SHP77 (cell line): ENCODE measurements around the gene ZDHHC11B.
"Not testable (repeated sequence)": the region's sequence is repeated elsewhere in the genome, so short reads cannot be mapped to it uniquely, and the experiment has no call there.

Experiments
- DNase-seq, 2 experiments: peaks; one replicate each; lab custom pipeline; 2025; lab: John Stamatoyannopoulos, UW

Gene ZDHHC11B

GRCh38 chr5:685262-686171 lies 99.0 kb downstream of the ZDHHC11B start:
- DNase-seq: no peak

DNA sequence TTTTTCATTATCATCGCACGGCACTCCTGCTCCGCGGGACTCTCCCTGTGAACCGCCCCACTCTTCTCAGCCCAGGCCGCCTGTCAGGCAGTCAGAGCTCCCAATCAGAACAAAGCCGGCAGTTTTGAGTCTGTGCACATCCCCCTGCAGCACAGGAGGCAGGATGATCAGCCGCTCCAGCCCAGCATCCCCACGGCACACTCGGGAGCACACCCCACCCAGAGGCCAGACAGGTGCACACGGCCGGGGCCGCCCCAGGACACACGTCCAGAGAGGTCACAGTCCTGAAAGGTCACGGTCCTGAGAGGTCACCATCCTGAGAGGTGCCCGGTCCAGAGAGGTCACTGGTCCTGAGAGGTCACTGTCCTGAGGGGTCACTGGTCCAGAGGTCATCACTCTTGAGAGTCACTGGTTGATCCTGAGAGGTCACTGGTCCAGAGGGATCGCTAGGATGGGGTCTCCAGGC lies 99.7 kb downstream of the ZDHHC11B start:
- no peak for DNase-seq

- DNase-seq: no peak
Measured at GRCh38 chr5:683551-684481, 100.7 kb downstream of the ZDHHC11B start.

- DNase-seq: not testable (repeated sequence)
Measured at GRCh38 chr5:682651-683358, 101.7 kb downstream of the ZDHHC11B start.

DNA sequence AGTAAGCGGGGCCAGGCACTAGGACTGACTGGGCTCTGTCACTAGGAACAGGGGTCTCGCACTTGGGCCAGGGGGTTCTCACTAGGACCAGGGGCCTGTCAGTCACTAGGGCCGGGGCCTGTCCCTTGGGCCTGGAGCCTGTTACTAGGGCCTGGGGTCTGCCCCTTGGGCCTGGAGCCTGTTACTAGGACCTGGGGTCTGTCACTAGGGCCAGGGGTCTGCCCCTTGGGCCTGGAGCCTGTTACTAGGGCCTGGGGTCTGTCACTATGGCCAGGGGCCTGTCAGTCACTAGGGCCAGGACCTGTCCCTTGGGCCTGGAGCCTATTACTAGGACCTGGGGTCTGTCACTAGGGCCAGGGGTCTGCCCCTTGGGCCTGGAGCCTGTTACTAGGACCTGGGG lies 102.3 kb downstream of the ZDHHC11B start:
- not testable (repeated sequence) for DNase-seq

GRCh38 chr5:681317-682191 lies 103.0 kb downstream of the ZDHHC11B start:
- DNase-seq: not testable (repeated sequence)

DNA sequence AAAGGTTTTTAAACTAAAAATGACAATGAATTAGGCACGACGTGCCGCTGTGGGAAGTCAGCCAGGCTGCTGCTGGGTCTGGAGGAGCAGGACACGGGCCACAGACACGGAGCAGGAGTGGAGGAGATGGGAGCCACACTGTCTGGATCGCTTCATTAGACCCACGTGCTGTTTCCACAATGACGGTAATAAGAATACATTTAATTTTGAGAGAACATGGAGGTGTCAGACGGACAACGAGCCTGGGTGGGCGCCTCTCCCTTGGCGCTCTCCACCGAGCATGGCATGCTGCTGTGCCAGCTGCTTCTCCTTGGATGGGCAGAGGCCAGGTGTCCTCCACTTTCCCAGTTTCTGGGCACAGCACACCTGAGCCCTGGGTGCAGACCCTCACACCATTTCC lies 103.7 kb downstream of the ZDHHC11B start:
- DNase-seq: not testable (repeated sequence)

- DNase-seq: not testable (repeated sequence)
Measured at GRCh38 chr5:680118-680795, 104.3 kb downstream of the ZDHHC11B start.

GRCh38 chr5:679166-679895 lies 105.2 kb downstream of the ZDHHC11B start:
- not testable (repeated sequence) for DNase-seq

GRCh38 chr5:678521-678920 lies 106.0 kb downstream of the ZDHHC11B start:
- DNase-seq: not testable (repeated sequence)

- DNase-seq: no peak
Measured at GRCh38 chr5:677131-678101, 107.1 kb downstream of the ZDHHC11B start.

- DNase-seq: no peak
Measured at GRCh38 chr5:676699-677076, 107.8 kb downstream of the ZDHHC11B start.

GRCh38 chr5:675871-676698 lies 108.4 kb downstream of the ZDHHC11B start:
- DNase-seq: no peak

DNA sequence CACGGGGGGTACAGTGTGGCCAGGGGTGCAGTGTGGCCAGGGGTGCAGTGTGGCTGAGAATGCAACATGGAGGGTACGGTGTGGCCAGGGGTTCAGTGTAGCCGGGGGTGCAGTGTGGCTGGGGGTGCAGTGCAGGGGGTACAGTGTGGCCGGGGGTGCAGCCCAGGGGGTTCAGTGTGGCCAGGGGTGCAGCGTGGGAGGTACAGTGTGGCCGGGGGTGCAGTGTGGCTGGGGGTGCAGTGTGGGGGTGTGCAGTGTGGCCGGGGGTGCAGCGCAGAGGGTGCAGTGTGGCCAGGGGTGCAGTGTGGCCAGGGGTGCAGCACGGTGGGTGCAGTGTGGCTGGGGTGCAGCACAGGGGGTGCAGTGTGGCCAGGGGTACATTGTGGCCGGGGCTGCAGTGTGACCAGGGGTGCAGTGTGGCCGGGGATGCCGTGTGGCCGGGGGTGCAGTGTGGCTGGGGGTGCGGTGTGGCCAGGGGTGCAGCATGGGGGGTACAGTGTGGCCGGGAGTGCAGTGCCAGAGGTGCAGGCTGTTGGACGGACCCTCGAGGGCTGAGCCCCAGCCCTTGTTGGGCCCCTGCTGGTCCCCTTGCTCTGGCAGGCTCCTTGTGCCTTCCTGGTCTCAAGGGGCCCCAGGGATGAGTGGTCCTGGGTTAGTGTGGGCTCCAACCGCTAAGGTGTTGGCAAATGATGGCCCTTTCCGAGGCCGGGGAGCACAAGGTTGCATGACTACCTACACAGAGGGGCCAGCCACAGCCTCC lies 109.2 kb downstream of the ZDHHC11B start:
- no peak for DNase-seq

- DNase-seq: no peak
Measured at GRCh38 chr5:674630-675011, 109.9 kb downstream of the ZDHHC11B start.

GRCh38 chr5:673831-674629 lies 110.5 kb downstream of the ZDHHC11B start:
- no peak for DNase-seq
